Lower leg skin (tissue), 3 donors: Measurements from ENCODE around the gene KNCN.

Experiments
- CTCF ChIP-seq, 3 donors: fragments of 450-650 bp; IDR thresholded peaks; one replicate each; pipeline ENCODE4 v1.5.1; 2016; ENCODE audit warnings: antibody characterized with exemption in 3 of 3, mild to moderate bottlenecking in 3 of 3, moderate library complexity in 2 of 3
- POLR2A ChIP-seq, 2 donors: fragments of 450-650 bp; IDR thresholded peaks; one replicate each; pipeline ENCODE4 v1.6.1; 2016 to 2017; ENCODE audit warnings: antibody characterized with exemption in 2 of 2, mild to moderate bottlenecking in 1 of 2, moderate library complexity in 1 of 2

GRCh38 chr1:46544561-46545240, 6.7 kb downstream of the KNCN start:
- TF ChIP-seq POLR2A (IDR thresholded peaks at IDR 0.05): no peak
- no peak for TF ChIP-seq CTCF (IDR thresholded peaks at IDR 0.05)
